Measurements from ENCODE around the gene MAP4K5. TPM values are rescaled to one million over a fixed set of nuclear protein-coding genes. Genes with fewer than 3 reads are reported as not detected.

Gene MAP4K5
- total RNA-seq, 1 donor, result 101 TPM

- DNase-seq (ENCODE audit: low read depth), result no peak
- TF ChIP-seq CTCF (IDR thresholded peaks at IDR 0.05; ENCODE audit: insufficient read depth, low read length), result no peak
These were observed 70.3 kb downstream of the MAP4K5 start for GRCh38 chr14:50462111-50462510.

GRCh38 chr14:50453869-50454268 lies 78.5 kb downstream of the MAP4K5 start:
- no peak for TF ChIP-seq CTCF (IDR thresholded peaks at IDR 0.05; ENCODE audit: insufficient read depth, low read length)
- no peak for DNase-seq (ENCODE audit: low read depth)
- H3K4me3 ChIP-seq (ENCODE audit: low read depth, low read length), result no peak overlapping the region

More at GRCh38 chr14:50462111-50462510, 70.3 kb downstream of the MAP4K5 start:
- no peak overlapping the region for H3K4me3 ChIP-seq (ENCODE audit: low read depth, low read length)

GRCh38 chr14:50452979-50453705 lies 79.2 kb downstream of the MAP4K5 start:
- DNase-seq (ENCODE audit: low read depth), result peak; percentile 90
- no peak overlapping the region for H3K4me3 ChIP-seq (ENCODE audit: low read depth, low read length)
- TF ChIP-seq CTCF (IDR thresholded peaks at IDR 0.05; ENCODE audit: insufficient read depth, low read length), result no peak

- H3K4me3 ChIP-seq (ENCODE audit: low read depth, low read length), result no peak overlapping the region
- peak; percentile 8 for DNase-seq (ENCODE audit: low read depth)
- TF ChIP-seq CTCF (IDR thresholded peaks at IDR 0.05; ENCODE audit: insufficient read depth, low read length), result no peak
These were observed 80.1 kb downstream of the MAP4K5 start for GRCh38 chr14:50452296-50452695.

- no peak overlapping the region for H3K4me3 ChIP-seq (ENCODE audit: low read depth, low read length)
- TF ChIP-seq CTCF (IDR thresholded peaks at IDR 0.05; ENCODE audit: insufficient read depth, low read length), result no peak
- DNase-seq (ENCODE audit: low read depth), result no peak
These were observed 80.5 kb downstream of the MAP4K5 start for GRCh38 chr14:50451854-50452253.

- H3K4me3 ChIP-seq (ENCODE audit: low read depth, low read length), result no peak overlapping the region
- DNase-seq (ENCODE audit: low read depth), result peak; percentile 55
- no peak for TF ChIP-seq CTCF (IDR thresholded peaks at IDR 0.05; ENCODE audit: insufficient read depth, low read length)
These were observed 84.9 kb downstream of the MAP4K5 start for GRCh38 chr14:50447461-50447860.

- H3K4me3 ChIP-seq (ENCODE audit: low read depth, low read length), result no peak overlapping the region
- DNase-seq (ENCODE audit: low read depth), result no peak
- no peak for TF ChIP-seq CTCF (IDR thresholded peaks at IDR 0.05; ENCODE audit: insufficient read depth, low read length)
These were observed 97.8 kb downstream of the MAP4K5 start for GRCh38 chr14:50434528-50434927.

Data from fibroblast of the aortic adventitia (primary cell).